B cell (primary cell): ENCODE data around the gene SAC3D1.

ENCODE experiments used
- CTCF ChIP-seq: fragments of 200-600 bp; IDR thresholded peaks from one replicate; pipeline ENCODE4 v1.8.0; 2022; ENCODE audit warnings: antibody characterized with exemption, mild to moderate bottlenecking
- EZH2 ChIP-seq: IDR thresholded peaks from 2 replicates; pipeline ENCODE4 v1.6.1; 2012; ENCODE audit warnings: borderline replicate concordance, low read depth, mild to moderate bottlenecking, moderate library complexity, low read length; ENCODE audit not compliant: insufficient read depth, poor library complexity, severe bottlenecking

GRCh38 chr11:64996710-64997380 is 44.2 kb upstream of the SAC3D1 start, which contains the start of gene BATF2:
- TF ChIP-seq EZH2 (no peak), CTCF (peak; percentile 25)
